Measurements from ENCODE around the gene ME3.

Gene ME3

DNA sequence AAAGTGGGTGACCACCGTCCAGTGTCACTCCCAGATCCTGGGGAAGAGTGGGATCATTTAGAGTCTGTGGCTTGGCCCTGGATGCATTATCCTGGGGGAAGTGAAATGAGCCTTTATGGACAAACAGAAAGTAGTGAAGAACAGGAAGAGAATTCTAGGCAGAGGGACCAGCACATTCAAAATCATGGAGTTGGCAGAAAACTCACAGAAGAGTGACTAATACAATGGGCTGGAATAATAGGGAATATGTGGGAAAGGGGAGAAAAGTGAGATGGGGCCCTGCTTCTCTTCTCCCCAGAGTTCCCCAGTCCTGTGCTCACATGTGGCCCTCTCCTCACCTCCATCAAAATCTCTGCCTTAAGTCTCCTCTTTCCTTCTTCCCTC is 213.4 kb downstream of the ME3 start:
- Histone ChIP-seq H3K4me3 (ENCODE audit: low read length) (no peak overlapping the region), H3K9me3 (ENCODE audit: insufficient read depth, low read depth, low read length) (no peaks in the 10 kb centered on the region), H3K9ac (ENCODE audit: low read depth, low read length) (no peak overlapping the region), H3K4me1 (ENCODE audit: insufficient read depth, low read length) (peaks cover 6% of the 10 kb centered on the region), H3K27ac (ENCODE audit: low read length) (no peak overlapping the region), H3K27me3 (ENCODE audit: insufficient read depth, low read length) (no peaks in the 10 kb centered on the region), H3K36me3 (ENCODE audit: insufficient read depth, low read depth, low read length) (no peaks in the 10 kb centered on the region)

DNA sequence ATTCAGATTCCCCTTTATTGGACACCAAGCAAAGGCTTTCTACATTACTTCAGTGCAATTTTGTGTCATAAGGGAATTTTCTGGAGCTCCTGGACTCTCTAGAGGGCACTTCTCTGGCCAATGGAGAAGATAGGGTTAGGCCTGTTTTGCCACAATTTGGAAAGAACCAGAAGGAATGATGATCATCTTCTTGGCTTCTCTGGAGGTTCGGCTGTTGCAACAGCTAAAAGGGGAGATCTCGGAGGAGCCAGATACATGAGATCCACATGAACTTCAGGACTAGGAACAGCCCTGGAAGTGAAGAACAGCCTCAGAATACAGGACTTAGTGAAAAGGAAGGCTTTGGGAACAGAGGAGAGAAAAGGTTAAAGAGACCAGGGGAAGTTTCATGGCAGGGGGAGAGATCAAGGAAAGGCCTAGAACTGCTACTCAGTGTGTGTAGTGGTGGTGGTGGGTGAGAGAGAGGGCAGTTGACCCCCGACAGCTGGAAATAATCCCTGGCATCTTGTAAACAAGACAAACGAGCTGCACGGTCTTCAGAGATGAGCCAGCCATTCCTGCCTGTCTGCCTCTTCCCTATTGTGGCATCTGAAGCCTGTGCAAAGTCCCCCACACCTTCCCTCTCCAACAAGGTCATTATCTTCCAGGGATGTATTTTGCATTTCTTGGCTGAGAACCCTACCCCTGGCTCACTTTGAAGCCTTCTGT is 214.0 kb downstream of the ME3 start:
- Histone ChIP-seq H3K4me1 (ENCODE audit: insufficient read depth, low read length) (peaks cover 6% of the 10 kb centered on the region), H3K9ac (ENCODE audit: low read depth, low read length) (no peak overlapping the region), H3K27ac (ENCODE audit: low read length) (no peak overlapping the region), H3K27me3 (ENCODE audit: insufficient read depth, low read length) (no peaks in the 10 kb centered on the region), H3K9me3 (ENCODE audit: insufficient read depth, low read depth, low read length) (no peaks in the 10 kb centered on the region), H3K4me3 (ENCODE audit: low read length) (no peak overlapping the region), H3K36me3 (ENCODE audit: insufficient read depth, low read depth, low read length) (no peaks in the 10 kb centered on the region)

DNA sequence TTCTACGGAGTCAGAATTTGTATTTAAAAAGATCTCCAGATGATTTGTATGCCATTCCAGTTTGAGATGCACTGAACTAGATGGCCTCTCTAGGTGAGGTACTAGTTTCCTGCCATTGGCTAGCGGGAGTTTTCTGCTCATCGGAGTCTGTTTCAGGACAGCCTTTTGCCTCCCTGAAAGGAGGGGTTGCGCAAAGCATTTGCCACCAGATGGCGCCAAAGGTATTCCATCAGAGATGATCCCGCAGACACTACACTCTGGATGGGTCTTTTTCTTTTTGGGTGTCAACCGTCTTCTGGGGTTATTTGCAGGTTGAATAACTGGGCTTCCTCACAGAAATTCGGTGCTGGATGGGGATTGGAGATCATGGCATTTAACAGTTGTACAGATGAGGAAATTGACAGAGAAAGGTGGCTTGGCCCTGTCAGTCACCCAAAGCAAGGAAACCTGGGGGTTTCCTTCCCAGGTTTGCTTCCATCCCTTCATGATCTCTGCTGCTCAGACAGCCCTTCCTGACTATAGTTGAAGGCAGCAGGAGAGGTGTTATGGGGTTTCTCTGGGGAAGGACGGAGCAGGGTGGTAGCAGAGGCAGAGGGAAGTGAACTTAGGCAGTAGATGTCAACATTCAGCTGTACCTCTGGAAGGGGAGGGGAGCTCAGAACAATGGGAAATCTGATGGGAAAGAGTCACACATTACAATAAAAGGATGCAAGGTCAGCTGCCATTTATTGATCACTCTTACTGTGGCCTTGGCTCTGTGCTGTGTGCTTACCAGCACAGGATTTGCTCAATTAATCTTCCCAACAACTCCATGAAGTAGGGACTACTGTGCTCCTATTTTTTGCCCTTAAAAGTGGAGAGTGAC is 216.1 kb downstream of the ME3 start:
- Histone ChIP-seq H3K9me3 (ENCODE audit: insufficient read depth, low read depth, low read length) (no peaks in the 10 kb centered on the region), H3K9ac (ENCODE audit: low read depth, low read length) (no peak overlapping the region), H3K4me3 (ENCODE audit: low read length) (no peak overlapping the region), H3K4me1 (ENCODE audit: insufficient read depth, low read length) (peaks cover 6% of the 10 kb centered on the region), H3K27ac (ENCODE audit: low read length) (no peak overlapping the region), H3K27me3 (ENCODE audit: insufficient read depth, low read length) (no peaks in the 10 kb centered on the region), H3K36me3 (ENCODE audit: insufficient read depth, low read depth, low read length) (no peaks in the 10 kb centered on the region)

DNA sequence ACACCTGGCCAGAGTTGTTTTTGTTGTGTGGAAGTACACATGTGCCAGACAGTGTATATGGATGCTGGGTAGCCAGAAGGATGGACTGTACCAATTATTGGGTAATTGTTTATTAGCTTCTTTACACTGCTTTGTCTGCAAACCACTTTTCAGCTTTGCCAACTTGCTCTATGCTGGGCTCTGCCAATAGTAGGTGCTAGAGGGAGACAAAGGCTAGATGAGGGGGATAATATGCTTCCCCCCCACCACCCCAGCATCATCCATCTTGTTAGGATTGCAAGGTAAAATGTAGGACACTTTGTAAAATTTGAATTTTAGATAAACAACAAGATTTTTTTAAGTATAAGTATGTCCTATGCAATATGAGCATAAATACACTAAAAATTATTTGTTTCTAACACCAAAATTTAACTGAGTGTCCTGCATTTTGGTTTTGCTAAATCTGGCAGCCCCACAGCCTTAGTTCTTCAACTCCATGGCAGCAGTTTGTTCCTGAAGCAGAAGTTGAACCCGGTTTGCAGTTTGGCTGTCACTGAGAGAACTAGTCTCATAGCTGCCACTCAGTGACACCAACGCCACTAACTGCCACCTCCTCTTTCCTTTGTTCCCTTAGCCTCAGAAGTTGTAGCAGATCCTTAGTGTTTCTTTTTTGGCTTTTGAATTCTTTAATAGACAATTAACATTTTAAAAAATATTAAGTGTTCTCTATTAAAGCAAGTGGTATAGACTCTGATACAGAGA is 219.0 kb downstream of the ME3 start:
- no peak overlapping the region for H3K9ac ChIP-seq (ENCODE audit: low read depth, low read length)
- H3K4me1 ChIP-seq (ENCODE audit: insufficient read depth, low read length) = peaks cover 6% of the 10 kb centered on the region
- no peaks in the 10 kb centered on the region for H3K36me3 ChIP-seq (ENCODE audit: insufficient read depth, low read depth, low read length)
- no peak overlapping the region for H3K4me3 ChIP-seq (ENCODE audit: low read length)
- H3K27ac ChIP-seq (ENCODE audit: low read length) = no peak overlapping the region
- no peaks in the 10 kb centered on the region for H3K27me3 ChIP-seq (ENCODE audit: insufficient read depth, low read length)
- no peaks in the 10 kb centered on the region for H3K9me3 ChIP-seq (ENCODE audit: insufficient read depth, low read depth, low read length)

DNA sequence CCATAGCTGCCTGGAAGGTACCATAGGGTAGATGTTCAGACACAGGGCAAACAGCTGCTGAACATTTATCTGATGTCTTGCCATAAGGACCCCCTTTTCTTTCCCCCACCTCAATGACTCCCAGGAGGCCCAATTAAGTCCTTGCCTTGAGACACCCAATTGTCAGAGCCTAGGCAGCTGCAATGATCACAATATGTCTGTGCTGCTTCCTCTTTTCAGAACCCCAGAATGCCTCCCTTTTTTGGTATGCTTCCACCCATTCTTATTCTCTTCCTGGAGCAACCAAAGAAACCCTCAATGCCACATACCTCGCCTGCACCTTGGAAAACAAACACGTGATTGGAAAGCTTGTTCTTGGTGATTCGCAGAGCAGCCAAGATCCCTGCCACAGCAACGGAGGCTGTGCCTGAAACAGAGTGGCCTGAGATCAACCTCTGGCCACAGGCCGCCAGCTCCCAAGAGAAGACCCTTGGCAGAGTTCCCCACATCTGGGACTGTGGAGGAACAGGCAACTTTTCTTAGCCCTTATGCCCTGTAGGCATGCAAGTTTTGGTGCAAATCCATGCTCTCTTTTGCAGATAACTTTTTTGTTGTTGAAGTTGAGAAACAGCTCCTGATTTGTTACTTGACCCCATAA is 222.3 kb downstream of the ME3 start:
- H3K9me3 ChIP-seq (ENCODE audit: insufficient read depth, low read depth, low read length) = no peaks in the 10 kb centered on the region
- no peaks in the 10 kb centered on the region for H3K36me3 ChIP-seq (ENCODE audit: insufficient read depth, low read depth, low read length)
- H3K4me3 ChIP-seq (ENCODE audit: low read length) = no peak overlapping the region
- H3K27me3 ChIP-seq (ENCODE audit: insufficient read depth, low read length) = no peaks in the 10 kb centered on the region
- H3K27ac ChIP-seq (ENCODE audit: low read length) = no peak overlapping the region
- no peak overlapping the region for H3K9ac ChIP-seq (ENCODE audit: low read depth, low read length)
- no peaks in the 10 kb centered on the region for H3K4me1 ChIP-seq (ENCODE audit: insufficient read depth, low read length)

DNA sequence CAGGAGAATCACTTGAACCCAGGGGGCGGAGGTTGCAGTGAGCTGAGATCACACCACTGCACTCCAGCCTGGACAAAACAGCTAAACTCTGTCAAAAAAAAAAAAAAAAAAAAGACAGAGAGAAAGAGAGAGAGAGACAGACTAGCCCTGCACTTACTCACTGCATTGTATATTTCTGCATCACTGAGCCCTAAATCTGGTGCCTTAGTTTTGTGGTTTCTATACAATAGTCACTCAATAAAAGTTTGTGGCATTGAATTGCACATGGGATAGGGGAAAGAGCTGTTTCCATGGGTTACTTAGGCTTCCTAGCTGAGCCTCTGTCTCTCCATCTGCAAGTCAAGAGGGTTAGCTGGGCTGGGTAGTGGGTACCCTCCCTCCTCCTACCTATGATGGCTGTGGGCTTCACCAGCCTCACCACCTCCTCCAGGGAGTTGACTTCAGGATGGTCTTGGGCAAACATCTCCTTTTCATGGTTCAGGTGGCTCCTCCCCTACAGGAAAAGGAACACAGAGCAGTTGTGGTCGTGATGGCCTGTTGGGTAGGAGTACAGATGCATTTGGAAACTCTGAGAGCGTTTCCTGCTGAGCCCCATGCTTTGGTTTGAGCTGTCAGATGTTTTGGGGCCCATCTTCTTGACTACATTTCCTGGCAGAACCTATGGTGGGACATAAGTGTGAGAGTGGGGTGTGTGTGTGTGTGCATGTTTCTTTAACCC is 224.5 kb downstream of the ME3 start:
- H3K36me3 ChIP-seq (ENCODE audit: insufficient read depth, low read depth, low read length) = no peaks in the 10 kb centered on the region
- no peaks in the 10 kb centered on the region for H3K9me3 ChIP-seq (ENCODE audit: insufficient read depth, low read depth, low read length)
- H3K27ac ChIP-seq (ENCODE audit: low read length) = no peak overlapping the region
- no peak overlapping the region for H3K9ac ChIP-seq (ENCODE audit: low read depth, low read length)
- H3K27me3 ChIP-seq (ENCODE audit: insufficient read depth, low read length) = no peaks in the 10 kb centered on the region
- no peak overlapping the region for H3K4me3 ChIP-seq (ENCODE audit: low read length)
- H3K4me1 ChIP-seq (ENCODE audit: insufficient read depth, low read length) = no peaks in the 10 kb centered on the region

DNA sequence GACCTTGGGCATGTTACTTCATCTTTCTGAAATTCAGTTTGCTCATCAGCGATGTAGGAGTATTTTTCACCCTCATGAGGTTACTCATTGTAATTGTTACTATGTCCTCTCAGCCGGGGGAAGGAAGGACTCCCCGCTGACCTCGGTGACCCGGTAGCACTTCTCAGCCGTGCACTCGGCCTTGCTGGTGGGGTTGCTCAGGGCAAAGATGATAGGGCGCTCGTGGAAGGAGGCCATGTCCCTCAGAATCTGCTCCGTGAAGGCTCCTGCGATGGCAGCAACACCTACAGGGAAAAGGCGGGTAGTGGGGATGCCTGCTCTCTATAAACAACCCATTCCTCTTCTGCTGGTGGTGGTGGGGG is 225.5 kb downstream of the ME3 start:
- Histone ChIP-seq H3K36me3 (ENCODE audit: insufficient read depth, low read depth, low read length) (no peaks in the 10 kb centered on the region), H3K9ac (ENCODE audit: low read depth, low read length) (no peak overlapping the region), H3K27ac (ENCODE audit: low read length) (no peak overlapping the region), H3K9me3 (ENCODE audit: insufficient read depth, low read depth, low read length) (no peaks in the 10 kb centered on the region), H3K4me3 (ENCODE audit: low read length) (no peak overlapping the region), H3K27me3 (ENCODE audit: insufficient read depth, low read length) (no peaks in the 10 kb centered on the region), H3K4me1 (ENCODE audit: insufficient read depth, low read length) (no peaks in the 10 kb centered on the region)

DNA sequence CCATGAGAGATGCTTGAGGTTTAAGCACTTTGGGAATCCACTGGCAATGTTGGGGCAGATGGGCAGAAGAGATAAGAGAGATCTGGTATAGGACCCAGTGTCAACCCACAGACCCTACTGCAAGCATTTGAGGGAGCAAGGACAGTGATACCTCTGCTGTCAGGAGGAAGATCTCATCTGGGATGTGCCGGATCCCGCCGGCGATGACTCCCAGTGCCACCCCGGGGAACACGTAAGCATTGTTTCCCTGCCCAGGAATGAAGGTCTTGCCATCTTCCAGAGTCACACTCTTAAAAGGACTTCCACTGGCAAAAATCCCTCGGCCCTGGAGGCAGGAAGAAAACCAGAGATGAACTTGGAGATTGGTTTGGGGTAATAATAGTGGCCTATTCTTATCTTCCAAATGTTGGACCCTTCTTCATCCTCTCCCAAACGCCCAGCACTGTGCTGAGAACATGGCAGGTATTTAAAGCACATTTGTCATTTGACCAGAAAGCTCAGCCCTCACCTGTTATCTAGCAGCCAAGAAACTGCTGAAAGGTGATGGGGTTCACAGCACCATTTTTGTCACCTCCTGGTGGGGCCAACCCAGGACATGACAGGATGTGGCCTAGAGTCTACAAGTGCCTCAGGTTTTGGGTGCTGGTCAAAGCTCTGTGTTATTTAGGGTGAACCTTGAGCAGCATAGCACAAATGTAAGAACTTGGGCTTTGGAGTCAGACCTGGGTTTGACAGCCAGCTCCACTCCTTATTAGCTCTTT is 226.1 kb downstream of the ME3 start:
- H3K9ac ChIP-seq (ENCODE audit: low read depth, low read length) = no peak overlapping the region
- H3K4me1 ChIP-seq (ENCODE audit: insufficient read depth, low read length) = no peaks in the 10 kb centered on the region
- no peaks in the 10 kb centered on the region for H3K27me3 ChIP-seq (ENCODE audit: insufficient read depth, low read length)
- H3K9me3 ChIP-seq (ENCODE audit: insufficient read depth, low read depth, low read length) = no peaks in the 10 kb centered on the region
- H3K4me3 ChIP-seq (ENCODE audit: low read length) = no peak overlapping the region
- no peaks in the 10 kb centered on the region for H3K36me3 ChIP-seq (ENCODE audit: insufficient read depth, low read depth, low read length)
- no peak overlapping the region for H3K27ac ChIP-seq (ENCODE audit: low read length)

DNA sequence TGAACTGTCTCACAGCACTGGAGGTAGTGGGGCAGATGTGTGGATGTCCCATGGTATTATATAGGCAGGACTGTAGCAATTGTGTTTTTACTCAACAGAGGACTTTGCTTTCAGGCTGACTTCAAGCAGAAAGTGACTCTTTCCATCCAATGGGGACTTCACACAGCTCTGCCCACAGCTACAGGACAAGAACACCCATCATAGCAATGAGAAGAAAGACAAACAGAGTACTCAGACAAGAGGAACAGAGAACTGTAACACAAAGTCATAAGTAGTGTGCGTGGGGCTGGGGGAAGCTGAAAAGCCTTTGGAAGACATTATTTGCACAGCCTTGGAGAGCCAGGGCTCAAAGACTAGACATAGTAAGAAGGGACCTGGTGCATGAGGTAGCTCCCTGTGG is 227.4 kb downstream of the ME3 start:
- H3K27ac ChIP-seq (ENCODE audit: low read length) = no peak overlapping the region
- H3K36me3 ChIP-seq (ENCODE audit: insufficient read depth, low read depth, low read length) = no peaks in the 10 kb centered on the region
- no peak overlapping the region for H3K4me3 ChIP-seq (ENCODE audit: low read length)
- H3K9me3 ChIP-seq (ENCODE audit: insufficient read depth, low read depth, low read length) = no peaks in the 10 kb centered on the region
- no peak overlapping the region for H3K9ac ChIP-seq (ENCODE audit: low read depth, low read length)
- H3K4me1 ChIP-seq (ENCODE audit: insufficient read depth, low read length) = no peaks in the 10 kb centered on the region
- no peaks in the 10 kb centered on the region for H3K27me3 ChIP-seq (ENCODE audit: insufficient read depth, low read length)

DNA sequence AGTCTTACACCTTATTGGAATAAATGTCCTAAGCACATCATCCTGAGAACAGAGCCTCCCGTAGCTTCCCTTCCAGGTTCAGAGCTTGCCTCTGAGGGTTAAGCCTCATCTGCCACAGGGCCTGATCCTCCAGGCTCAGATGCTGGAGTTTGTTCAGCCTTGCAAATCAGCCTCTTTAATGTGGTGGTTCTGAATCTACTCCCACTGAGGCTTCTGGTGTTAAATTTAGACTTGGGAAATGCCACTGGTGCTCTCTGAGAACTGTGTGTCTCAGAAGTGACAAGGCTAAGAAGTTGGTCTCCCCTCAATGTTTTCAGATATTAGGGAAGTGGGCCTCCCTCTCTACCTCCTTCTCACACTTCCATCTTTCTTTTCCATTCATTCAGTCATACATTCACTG is 229.0 kb downstream of the ME3 start:
- Histone ChIP-seq H3K4me3 (ENCODE audit: low read length) (no peak overlapping the region), H3K4me1 (ENCODE audit: insufficient read depth, low read length) (no peaks in the 10 kb centered on the region), H3K36me3 (ENCODE audit: insufficient read depth, low read depth, low read length) (no peaks in the 10 kb centered on the region), H3K27ac (ENCODE audit: low read length) (no peak overlapping the region), H3K9me3 (ENCODE audit: insufficient read depth, low read depth, low read length) (no peaks in the 10 kb centered on the region), H3K9ac (ENCODE audit: low read depth, low read length) (no peak overlapping the region), H3K27me3 (ENCODE audit: insufficient read depth, low read length) (no peaks in the 10 kb centered on the region)
